ENCODE measurements around the gene RDH11. TPM values are rescaled to one million over a fixed set of nuclear protein-coding genes. Genes with fewer than 3 reads are reported as not detected.

Gene RDH11
- total RNA-seq, 1 experiment from 2014 or later = 117 TPM

DNA sequence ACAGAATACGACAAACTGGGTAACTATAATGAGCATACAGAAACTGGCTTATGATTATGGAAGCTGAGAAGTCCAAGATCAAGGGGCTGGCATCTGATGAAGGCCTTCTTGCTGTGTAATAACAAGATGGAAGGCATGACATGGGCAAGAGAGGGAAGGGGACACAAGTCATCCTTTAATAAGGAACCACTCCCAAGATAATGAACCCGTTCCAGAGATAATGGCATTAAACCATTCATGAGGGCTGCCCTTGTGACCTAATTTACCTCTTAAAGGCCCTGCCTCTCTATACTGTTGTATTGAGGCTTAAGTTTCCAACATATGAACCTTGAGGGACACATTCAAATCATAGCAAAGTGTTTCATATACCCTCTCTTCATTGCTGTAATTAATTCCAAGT is 16.6 kb downstream of the RDH11 start:
- no peak for DNase-seq
- BruUV-seq (replicated peaks) = no TSS peak
- no peak overlapping the region for H3K4me3 Mint-ChIP-seq (ENCODE audit: low read depth, unreplicated experiment)
- H3K9me3 Mint-ChIP-seq (ENCODE audit: low read depth, unreplicated experiment) = no peaks in the 10 kb centered on the region
- CTCF ChIA-PET = no interaction called here
- H3K36me3 Mint-ChIP-seq (ENCODE audit: insufficient read depth, unreplicated experiment) = peaks cover 52% of the 10 kb centered on the region
- no peaks in the 10 kb centered on the region for H3K27me3 Mint-ChIP-seq (ENCODE audit: unreplicated experiment)
- TF ChIP-seq, protein P1, sequence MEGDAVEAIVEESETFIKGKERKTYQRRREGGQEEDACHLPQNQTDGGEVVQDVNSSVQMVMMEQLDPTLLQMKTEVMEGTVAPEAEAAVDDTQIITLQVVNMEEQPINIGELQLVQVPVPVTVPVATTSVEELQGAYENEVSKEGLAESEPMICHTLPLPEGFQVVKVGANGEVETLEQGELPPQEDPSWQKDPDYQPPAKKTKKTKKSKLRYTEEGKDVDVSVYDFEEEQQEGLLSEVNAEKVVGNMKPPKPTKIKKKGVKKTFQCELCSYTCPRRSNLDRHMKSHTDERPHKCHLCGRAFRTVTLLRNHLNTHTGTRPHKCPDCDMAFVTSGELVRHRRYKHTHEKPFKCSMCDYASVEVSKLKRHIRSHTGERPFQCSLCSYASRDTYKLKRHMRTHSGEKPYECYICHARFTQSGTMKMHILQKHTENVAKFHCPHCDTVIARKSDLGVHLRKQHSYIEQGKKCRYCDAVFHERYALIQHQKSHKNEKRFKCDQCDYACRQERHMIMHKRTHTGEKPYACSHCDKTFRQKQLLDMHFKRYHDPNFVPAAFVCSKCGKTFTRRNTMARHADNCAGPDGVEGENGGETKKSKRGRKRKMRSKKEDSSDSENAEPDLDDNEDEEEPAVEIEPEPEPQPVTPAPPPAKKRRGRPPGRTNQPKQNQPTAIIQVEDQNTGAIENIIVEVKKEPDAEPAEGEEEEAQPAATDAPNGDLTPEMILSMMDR (IDR thresholded peaks at IDR 0.05; ENCODE audit: unreplicated experiment) = no peak
- H3K4me1 Mint-ChIP-seq (ENCODE audit: low read depth, unreplicated experiment) = peaks cover 26% of the 10 kb centered on the region
- intact Hi-C loops (cut with micrococcal nuclease; ENCODE audit: unreplicated experiment) = loop anchor here (10.0 kb wide), 1 partner anchor 86 kb away; no protein-coding TSS in a partner anchor
- no peak overlapping the region for H3K27ac Mint-ChIP-seq (ENCODE audit: unreplicated experiment)

DNA sequence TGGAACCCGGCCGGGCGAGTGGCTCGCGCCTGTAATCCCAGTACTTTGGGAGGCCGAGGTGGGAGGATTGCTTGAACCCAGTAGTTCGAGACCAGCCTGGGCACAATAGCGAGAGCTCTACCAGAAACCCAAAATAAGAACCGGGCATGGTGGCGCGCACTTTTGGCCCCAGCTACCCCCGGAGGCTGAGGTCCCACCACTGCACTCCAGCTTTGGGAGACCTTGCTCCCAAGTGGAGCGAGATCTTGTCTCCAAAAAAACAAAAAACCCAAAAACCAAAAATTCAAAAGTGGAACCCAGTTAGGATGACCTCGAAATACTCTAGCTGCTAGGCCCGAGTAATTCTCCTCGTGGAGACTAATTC is 20.4 kb downstream of the RDH11 start:
- H3K4me1 Mint-ChIP-seq (ENCODE audit: low read depth, unreplicated experiment) = peaks cover 28% of the 10 kb centered on the region
- BruUV-seq (replicated peaks) = no TSS peak
- TF ChIP-seq, protein P1 (IDR thresholded peaks at IDR 0.05; ENCODE audit: unreplicated experiment) = no peak
- peak overlapping the region; percentile 88 for H3K4me3 Mint-ChIP-seq (ENCODE audit: low read depth, unreplicated experiment)
- intact Hi-C loops (cut with micrococcal nuclease; ENCODE audit: unreplicated experiment) = loop anchor here (10.0 kb wide), 1 partner anchor 90 kb away; no protein-coding TSS in a partner anchor
- no peaks in the 10 kb centered on the region for H3K9me3 Mint-ChIP-seq (ENCODE audit: low read depth, unreplicated experiment)
- no peaks in the 10 kb centered on the region for H3K27me3 Mint-ChIP-seq (ENCODE audit: unreplicated experiment)
- DNase-seq = no peak
- H3K36me3 Mint-ChIP-seq (ENCODE audit: insufficient read depth, unreplicated experiment) = peaks cover 40% of the 10 kb centered on the region
- CTCF ChIA-PET = interaction anchor here (0.6 to 2.8 kb wide), 3 partner anchors 12 to 144 kb away, joined by 5 to 18 read pairs (median 13); no protein-coding TSS in a partner anchor
- peak overlapping the region; percentile 83 for H3K27ac Mint-ChIP-seq (ENCODE audit: unreplicated experiment)

DNA sequence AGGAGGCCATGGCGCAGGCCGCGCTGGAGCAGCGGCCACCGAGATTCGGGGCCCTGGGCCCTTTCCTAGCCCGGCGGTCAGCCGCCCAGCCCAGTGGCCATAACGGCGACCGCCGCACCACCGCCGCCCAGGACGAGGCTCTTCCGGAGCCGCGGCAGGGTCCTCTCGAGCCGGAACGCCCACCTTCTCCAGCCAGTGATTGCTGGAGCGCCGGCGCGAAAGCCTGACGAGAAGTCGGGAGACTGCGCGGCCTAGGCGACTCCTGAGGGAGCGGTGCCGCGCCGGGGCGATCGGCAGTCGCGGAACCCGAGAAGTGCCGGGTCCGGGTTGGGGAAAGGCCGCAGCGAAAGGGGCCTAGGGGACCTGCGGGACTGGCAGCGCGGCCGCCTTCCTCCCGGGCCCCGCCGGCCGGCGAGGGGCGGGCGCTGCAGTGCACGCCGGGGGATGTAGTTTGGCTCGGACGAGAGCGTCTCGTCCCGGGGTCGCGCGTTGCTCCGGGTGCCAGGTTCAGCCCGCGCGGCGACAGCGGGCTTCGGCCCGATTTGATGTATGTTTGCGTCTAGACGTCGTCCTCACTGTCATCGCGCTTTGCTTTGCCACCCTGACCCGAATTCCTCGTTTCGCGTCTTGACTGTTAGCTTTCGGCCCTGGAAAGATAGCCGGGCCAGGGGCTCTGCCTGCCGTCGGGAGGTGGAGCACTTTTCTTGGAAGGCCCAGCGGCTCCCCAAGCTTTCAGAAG is 20.9 kb downstream of the RDH11 start, which contains the start of gene VTI1B:
Gene VTI1B, minus strand, starts transcription at position 153 of the 739 bp plus-strand sequence. Its CDS starts 143 bp downstream, at position 10.
- peaks cover 40% of the 10 kb centered on the region for H3K36me3 Mint-ChIP-seq (ENCODE audit: insufficient read depth, unreplicated experiment)
- CTCF ChIA-PET = interaction anchor here (0.6 to 2.8 kb wide), 4 partner anchors 12 to 234 kb away, joined by 3 to 18 read pairs (median 9); no protein-coding TSS in a partner anchor
- intact Hi-C loops (cut with micrococcal nuclease; ENCODE audit: unreplicated experiment) = loop anchor here (10.0 kb wide), 1 partner anchor 90 kb away; no protein-coding TSS in a partner anchor
- H3K4me1 Mint-ChIP-seq (ENCODE audit: low read depth, unreplicated experiment) = peaks cover 28% of the 10 kb centered on the region
- no peaks in the 10 kb centered on the region for H3K27me3 Mint-ChIP-seq (ENCODE audit: unreplicated experiment)
- peak; percentile 78 for DNase-seq
- H3K4me3 Mint-ChIP-seq (ENCODE audit: low read depth, unreplicated experiment) = peak within 1 kb of the TSS; percentile 88
- no peaks in the 10 kb centered on the region for H3K9me3 Mint-ChIP-seq (ENCODE audit: low read depth, unreplicated experiment)
- TF ChIP-seq, protein P1 (IDR thresholded peaks at IDR 0.05; ENCODE audit: unreplicated experiment) = no peak
- TSS peak; percentile 30 for BruUV-seq (replicated peaks)
- H3K27ac Mint-ChIP-seq (ENCODE audit: unreplicated experiment) = peak within 1 kb of the TSS; percentile 83

DNA sequence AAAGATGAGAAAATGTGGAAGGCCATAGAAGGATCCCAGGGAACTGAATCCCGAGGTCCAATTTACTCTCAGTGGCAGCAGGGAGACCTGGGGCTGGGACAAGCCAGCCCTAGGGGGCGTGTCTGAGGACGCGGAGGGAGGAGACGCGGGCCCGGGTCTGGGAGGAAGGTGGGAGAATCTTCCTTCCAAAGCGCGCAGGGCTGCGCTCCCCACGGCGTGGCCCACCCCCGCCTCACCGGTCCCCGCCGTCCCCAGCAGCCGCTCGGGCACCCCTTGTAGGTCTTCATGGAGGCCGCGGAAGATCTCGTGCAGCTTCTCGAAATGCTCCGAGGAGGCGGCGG is 21.5 kb downstream of the RDH11 start:
- BruUV-seq (replicated peaks) = no TSS peak
- intact Hi-C loops (cut with micrococcal nuclease; ENCODE audit: unreplicated experiment) = loop anchor here (10.0 kb wide), 1 partner anchor 91 kb away; no protein-coding TSS in a partner anchor
- Mint-ChIP-seq H3K9me3 (ENCODE audit: low read depth, unreplicated experiment) (no peaks in the 10 kb centered on the region), H3K4me3 (ENCODE audit: low read depth, unreplicated experiment) (peak overlapping the region; percentile 88), H3K36me3 (ENCODE audit: insufficient read depth, unreplicated experiment) (peaks cover 40% of the 10 kb centered on the region), H3K27ac (ENCODE audit: unreplicated experiment) (peak overlapping the region; percentile 83), H3K4me1 (ENCODE audit: low read depth, unreplicated experiment) (peaks cover 28% of the 10 kb centered on the region), H3K27me3 (ENCODE audit: unreplicated experiment) (no peaks in the 10 kb centered on the region)
- CTCF ChIA-PET = interaction anchor here (2.8 kb wide), 1 partner anchor 30 kb away, joined by 18 read pairs; no protein-coding TSS in a partner anchor
- DNase-seq = peak; percentile 83
- TF ChIP-seq, protein P1 (IDR thresholded peaks at IDR 0.05; ENCODE audit: unreplicated experiment) = no peak

Data from Calu3 (cell line).